Activated T-helper 2 cell treated with anti-CD3 and anti-CD28 coated beads, Interferon-gamma antibody, Interleukin-2, Interleukin-4, amounts not matched to agents 10 μg/mL and 5 μg/mL and 100 μg/mL, durations not matched to agents 14 hours and 24 hours and 36 hours (primary cell): Measurements from ENCODE around the gene ARHGAP24. TPM values are rescaled to one million over a fixed set of nuclear protein-coding genes. Genes with fewer than 3 reads are reported as not detected.

Experiments
- DNase-seq: peaks from one replicate; pipeline ENCODE4 v3.0.0; 2021; ENCODE audit warnings: low spot score
- H3K27ac Mint-ChIP-seq: one replicate; pipeline ENCODE4 v1.8.0; 2021; ENCODE audit warnings: mixed read lengths
- H3K27me3 Mint-ChIP-seq: one replicate; pipeline ENCODE4 v1.8.0; 2021; ENCODE audit warnings: low read depth, mixed read lengths
- H3K36me3 Mint-ChIP-seq: one replicate; pipeline ENCODE4 v1.8.0; 2021; ENCODE audit warnings: low read depth, mixed read lengths
- H3K4me1 Mint-ChIP-seq: one replicate; pipeline ENCODE4 v1.8.0; 2021; ENCODE audit warnings: low read depth, mixed read lengths
- H3K4me3 Mint-ChIP-seq: one replicate; pipeline ENCODE4 v1.8.0; 2021; ENCODE audit warnings: low read depth, mild to moderate bottlenecking, moderate library complexity, mixed read lengths
- H3K9me3 Mint-ChIP-seq: one replicate; pipeline ENCODE4 v1.8.0; 2021; ENCODE audit warnings: mixed read lengths
- intact Hi-C: fragments of 100-400 bp; cut with micrococcal nuclease; formaldehyde crosslinking; loops from one replicate; pipeline ENCODE4 v1.15.1; 2023
- total RNA-seq: library from RNA; stranded (reverse); gene quantifications from 2 replicates; pipeline ENCODE4 v1.2.3, GENCODE V29; 2022

ARHGAP24 gene
- total RNA-seq, 1 donor from 2014 or later, result not detected

GRCh38 chr4:85763202-85763601 lies 288.3 kb downstream of the ARHGAP24 start:
- no peak for DNase-seq
- Mint-ChIP-seq H3K27me3 (no peaks in the 10 kb centered on the region), H3K9me3 (no peaks in the 10 kb centered on the region), H3K27ac (no peak overlapping the region), H3K4me3 (no peak overlapping the region), H3K36me3 (no peaks in the 10 kb centered on the region), H3K4me1 (no peaks in the 10 kb centered on the region)
- intact Hi-C loops, result no loop called here

- Mint-ChIP-seq H3K4me1 (no peaks in the 10 kb centered on the region), H3K27ac (no peak overlapping the region), H3K36me3 (no peaks in the 10 kb centered on the region), H3K27me3 (no peaks in the 10 kb centered on the region), H3K4me3 (no peak overlapping the region), H3K9me3 (no peaks in the 10 kb centered on the region)
- intact Hi-C loops, result no loop called here
- no peak for DNase-seq
Measured at GRCh38 chr4:85767649-85768048, 292.7 kb downstream of the ARHGAP24 start.

DNA sequence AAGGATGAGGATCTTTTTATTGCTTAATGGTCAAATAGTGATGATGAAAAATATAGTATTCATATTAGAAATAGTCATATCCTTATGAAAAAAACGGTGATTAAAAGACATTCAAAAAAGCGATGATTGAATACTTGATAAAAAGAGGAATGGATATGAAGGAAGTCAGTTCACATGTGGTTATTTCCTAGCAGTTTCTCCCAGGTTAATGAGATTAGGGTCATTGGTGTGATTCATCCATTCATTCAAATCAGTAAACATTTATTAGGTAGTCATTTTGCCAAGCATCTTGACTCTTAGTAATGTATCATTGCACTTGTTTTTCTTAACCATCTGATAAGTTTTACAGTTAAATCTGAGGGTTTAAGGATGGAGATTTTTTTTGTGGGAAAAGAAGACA lies 294.1 kb downstream of the ARHGAP24 start:
- DNase-seq, result no peak
- intact Hi-C loops, result no loop called here
- no peaks in the 10 kb centered on the region for H3K27me3 Mint-ChIP-seq
- no peaks in the 10 kb centered on the region for H3K4me1 Mint-ChIP-seq
- no peaks in the 10 kb centered on the region for H3K9me3 Mint-ChIP-seq
- no peak overlapping the region for H3K27ac Mint-ChIP-seq
- no peaks in the 10 kb centered on the region for H3K36me3 Mint-ChIP-seq
- no peak overlapping the region for H3K4me3 Mint-ChIP-seq

GRCh38 chr4:85772470-85772869 lies 297.5 kb downstream of the ARHGAP24 start:
- H3K36me3 Mint-ChIP-seq, result no peaks in the 10 kb centered on the region
- H3K4me3 Mint-ChIP-seq, result no peak overlapping the region

DNA sequence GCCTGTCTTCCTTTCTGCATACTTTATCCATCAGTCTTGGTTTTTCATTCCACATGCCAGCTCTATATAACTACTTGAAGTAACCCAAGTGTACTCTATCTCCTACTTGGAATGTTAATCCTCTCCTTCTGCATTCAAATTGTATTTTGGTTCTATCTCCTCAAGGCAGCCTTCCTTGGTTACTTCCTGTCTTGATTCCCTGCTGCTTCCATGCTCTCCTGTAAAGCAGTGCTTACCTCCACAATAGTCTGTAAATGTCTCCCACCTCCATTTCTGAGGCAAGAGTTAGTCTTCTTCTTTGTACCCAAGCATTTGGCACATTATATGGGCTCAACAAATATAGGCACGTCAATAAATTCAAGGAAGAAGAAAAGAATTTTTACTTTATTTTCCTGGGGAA lies 298.4 kb downstream of the ARHGAP24 start:
- no peak for DNase-seq
- no peaks in the 10 kb centered on the region for H3K9me3 Mint-ChIP-seq
- no peak overlapping the region for H3K4me3 Mint-ChIP-seq
- H3K27ac Mint-ChIP-seq, result no peak overlapping the region
- no peaks in the 10 kb centered on the region for H3K36me3 Mint-ChIP-seq
- no peaks in the 10 kb centered on the region for H3K27me3 Mint-ChIP-seq
- no peaks in the 10 kb centered on the region for H3K4me1 Mint-ChIP-seq
- intact Hi-C loops, result no loop called here

More at GRCh38 chr4:85772470-85772869, 297.5 kb downstream of the ARHGAP24 start:
- intact Hi-C loops, result no loop called here
- DNase-seq, result no peak
- no peaks in the 10 kb centered on the region for H3K27me3 Mint-ChIP-seq
- H3K27ac Mint-ChIP-seq, result no peak overlapping the region
- no peaks in the 10 kb centered on the region for H3K9me3 Mint-ChIP-seq
- H3K4me1 Mint-ChIP-seq, result no peaks in the 10 kb centered on the region

DNA sequence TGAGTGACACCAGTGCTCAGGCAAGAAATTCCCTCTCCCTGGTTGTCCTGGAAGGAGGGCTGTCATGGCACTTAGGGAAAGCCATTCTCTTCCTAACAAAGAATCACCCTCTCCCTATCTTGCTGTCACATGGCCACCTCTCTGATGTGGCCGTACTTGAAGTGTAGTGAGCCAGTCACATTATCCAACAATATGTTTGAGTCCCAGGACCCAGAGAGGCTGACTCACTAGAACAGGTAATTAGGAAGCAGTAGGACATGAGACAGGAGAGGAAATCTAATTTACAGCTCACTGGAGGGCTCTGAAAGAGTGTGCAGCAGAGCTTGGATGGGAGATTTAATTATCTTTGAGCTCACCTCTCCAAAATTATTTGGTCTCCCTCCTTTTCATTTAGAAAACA lies 299.1 kb downstream of the ARHGAP24 start:
- intact Hi-C loops, result no loop called here

GRCh38 chr4:85774489-85774888 lies 299.5 kb downstream of the ARHGAP24 start:
- intact Hi-C loops, result no loop called here
- Mint-ChIP-seq H3K4me3 (no peak overlapping the region), H3K36me3 (no peaks in the 10 kb centered on the region), H3K27me3 (no peaks in the 10 kb centered on the region), H3K4me1 (no peaks in the 10 kb centered on the region), H3K9me3 (no peaks in the 10 kb centered on the region), H3K27ac (no peak overlapping the region)
- DNase-seq, result no peak

More for the DNA sequence above, 299.1 kb downstream of the ARHGAP24 start:
- no peaks in the 10 kb centered on the region for H3K36me3 Mint-ChIP-seq
- H3K27ac Mint-ChIP-seq, result no peak overlapping the region
- no peaks in the 10 kb centered on the region for H3K9me3 Mint-ChIP-seq
- H3K27me3 Mint-ChIP-seq, result no peaks in the 10 kb centered on the region
- H3K4me1 Mint-ChIP-seq, result no peaks in the 10 kb centered on the region
- H3K4me3 Mint-ChIP-seq, result no peak overlapping the region
- DNase-seq, result no peak

DNA sequence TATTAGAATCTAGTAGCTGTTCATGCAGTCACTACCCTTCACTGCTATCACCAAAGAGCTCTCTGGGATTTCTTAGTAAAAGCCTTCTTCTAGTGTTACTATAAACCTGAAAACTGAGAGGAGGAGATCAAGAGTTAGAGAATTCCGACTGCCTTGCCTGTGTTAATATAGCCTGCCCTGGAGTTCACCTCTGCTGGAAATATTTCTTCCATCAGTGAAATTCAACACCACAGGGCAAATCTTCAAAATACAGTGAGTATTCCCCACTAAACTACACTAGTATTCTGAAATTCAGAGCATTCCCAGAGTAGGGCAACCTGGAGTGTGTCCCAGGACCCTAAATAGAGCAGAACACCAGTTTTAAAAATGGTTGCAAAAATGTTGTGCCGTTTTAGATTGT lies 301.1 kb downstream of the ARHGAP24 start:
- Mint-ChIP-seq H3K4me3 (no peak overlapping the region), H3K36me3 (no peaks in the 10 kb centered on the region), H3K27me3 (no peaks in the 10 kb centered on the region), H3K4me1 (no peaks in the 10 kb centered on the region), H3K9me3 (no peaks in the 10 kb centered on the region), H3K27ac (no peak overlapping the region)
- no peak for DNase-seq
- intact Hi-C loops, result no loop called here

DNA sequence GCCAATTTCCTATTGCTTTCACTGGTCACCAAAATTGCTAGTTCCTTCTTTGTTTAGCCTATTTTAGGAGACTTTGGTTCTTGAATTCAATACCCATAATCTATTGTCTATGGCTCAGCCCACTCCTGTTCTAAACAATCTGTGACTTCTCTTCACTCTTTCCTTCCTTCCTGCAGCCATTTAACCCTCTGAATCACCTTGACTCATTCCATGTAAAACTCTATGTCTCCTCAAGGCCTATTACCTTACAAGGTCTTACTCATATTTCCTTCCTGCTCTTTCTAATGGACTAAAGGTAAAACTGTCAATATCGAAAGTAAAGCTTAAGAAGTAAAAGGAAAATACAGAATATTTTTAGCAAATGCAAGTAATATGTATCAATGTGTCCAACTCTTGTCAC lies 301.6 kb downstream of the ARHGAP24 start:
- no peaks in the 10 kb centered on the region for H3K4me1 Mint-ChIP-seq
- H3K27me3 Mint-ChIP-seq, result no peaks in the 10 kb centered on the region
- H3K27ac Mint-ChIP-seq, result no peak overlapping the region
- DNase-seq, result no peak
- H3K9me3 Mint-ChIP-seq, result no peaks in the 10 kb centered on the region
- intact Hi-C loops, result no loop called here
- H3K36me3 Mint-ChIP-seq, result no peaks in the 10 kb centered on the region
- H3K4me3 Mint-ChIP-seq, result no peak overlapping the region

GRCh38 chr4:85777908-85778631 lies 303.1 kb downstream of the ARHGAP24 start:
- intact Hi-C loops, result no loop called here
- Mint-ChIP-seq H3K27me3 (no peaks in the 10 kb centered on the region), H3K9me3 (no peaks in the 10 kb centered on the region), H3K4me1 (no peaks in the 10 kb centered on the region), H3K27ac (no peak overlapping the region), H3K36me3 (no peaks in the 10 kb centered on the region), H3K4me3 (no peak overlapping the region)
- no peak for DNase-seq

- DNase-seq, result no peak
- Mint-ChIP-seq H3K27ac (no peak overlapping the region), H3K9me3 (no peaks in the 10 kb centered on the region), H3K4me1 (no peaks in the 10 kb centered on the region), H3K4me3 (no peak overlapping the region), H3K36me3 (no peaks in the 10 kb centered on the region), H3K27me3 (no peaks in the 10 kb centered on the region)
- intact Hi-C loops, result no loop called here
Measured at GRCh38 chr4:85778632-85779131, 303.7 kb downstream of the ARHGAP24 start.

DNA sequence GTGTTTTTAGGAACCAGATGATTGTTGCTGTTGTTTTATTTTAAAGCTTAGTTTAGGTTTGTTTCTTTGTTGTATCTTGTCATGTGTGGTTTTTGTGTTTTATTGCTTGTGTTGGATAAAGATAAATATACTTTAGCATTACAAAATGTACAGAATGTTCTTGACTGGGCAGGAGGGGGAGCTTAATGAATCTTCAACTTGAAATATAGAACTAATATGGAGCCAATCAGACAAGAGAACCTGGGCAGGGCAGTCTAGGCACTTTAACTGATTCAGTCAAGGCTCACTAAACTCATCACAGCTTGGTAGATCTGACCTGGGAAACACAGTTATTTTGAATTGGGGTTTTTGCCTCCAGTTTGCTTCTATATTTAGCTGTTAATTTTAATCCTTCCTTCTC lies 304.2 kb downstream of the ARHGAP24 start:
- DNase-seq, result no peak
- Mint-ChIP-seq H3K27ac (no peak overlapping the region), H3K36me3 (no peaks in the 10 kb centered on the region), H3K27me3 (no peaks in the 10 kb centered on the region), H3K4me3 (no peak overlapping the region), H3K9me3 (no peaks in the 10 kb centered on the region), H3K4me1 (no peaks in the 10 kb centered on the region)
- intact Hi-C loops, result no loop called here

- H3K27me3 Mint-ChIP-seq, result no peaks in the 10 kb centered on the region
- H3K27ac Mint-ChIP-seq, result no peak overlapping the region
- H3K4me1 Mint-ChIP-seq, result no peaks in the 10 kb centered on the region
- no peak overlapping the region for H3K4me3 Mint-ChIP-seq
- DNase-seq, result no peak
- intact Hi-C loops, result no loop called here
- no peaks in the 10 kb centered on the region for H3K36me3 Mint-ChIP-seq
- H3K9me3 Mint-ChIP-seq, result no peaks in the 10 kb centered on the region
Measured at GRCh38 chr4:85780664-85781063, 305.7 kb downstream of the ARHGAP24 start.

DNA sequence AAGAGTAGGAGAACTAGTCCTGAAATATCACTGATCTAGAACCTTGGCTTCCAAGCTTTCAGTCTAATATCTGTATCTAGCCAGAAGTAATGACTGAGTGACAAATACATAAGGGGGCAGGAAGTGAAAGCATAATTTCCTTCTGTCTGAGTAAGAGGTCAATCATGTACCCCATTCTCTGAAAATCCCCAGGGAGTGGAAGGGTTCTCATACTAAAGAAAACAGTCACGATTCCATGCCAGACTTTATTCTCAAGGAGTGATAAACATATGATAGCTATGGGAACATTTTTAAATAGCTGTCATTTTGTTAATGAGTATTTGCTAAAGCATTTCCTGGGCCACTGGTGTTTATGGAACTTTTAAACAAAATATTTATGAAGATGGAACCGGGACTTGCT lies 308.5 kb downstream of the ARHGAP24 start:
- no peak overlapping the region for H3K27ac Mint-ChIP-seq
- no peaks in the 10 kb centered on the region for H3K27me3 Mint-ChIP-seq
- H3K9me3 Mint-ChIP-seq, result no peaks in the 10 kb centered on the region
- no peak overlapping the region for H3K4me3 Mint-ChIP-seq
- no peaks in the 10 kb centered on the region for H3K36me3 Mint-ChIP-seq
- no peak for DNase-seq
- H3K4me1 Mint-ChIP-seq, result no peaks in the 10 kb centered on the region
- intact Hi-C loops, result no loop called here
